BLaER1 treated with 17β-estradiol and CSF1 and Interleukin-3, amounts not matched to agents 10 nM and 100 nM (cell line): ENCODE measurements around the gene CAAP1.

ENCODE experiments used
- H3K27ac ChIP-seq, 11 experiments: shearing (Covaris generic); formaldehyde crosslinking; 2 replicates each; pipeline ENCODE4 v1.8.1; 2022
- H3K27me3 ChIP-seq, 11 experiments: shearing (Covaris generic); formaldehyde crosslinking; 2 replicates each; pipeline ENCODE4 v1.8.1; 2022
- H3K36me3 ChIP-seq, 11 experiments: shearing (Covaris generic); formaldehyde crosslinking; 2 replicates each; pipeline ENCODE4 v1.8.1; 2022
- H3K4me1 ChIP-seq, 10 experiments: shearing (Covaris generic); formaldehyde crosslinking; 2 replicates each; pipeline ENCODE4 v1.8.1; 2022
- H3K4me2 ChIP-seq, 11 experiments: shearing (Covaris generic); formaldehyde crosslinking; 2 replicates each; pipeline ENCODE4 v1.8.1; 2022
- H3K4me3 ChIP-seq, 10 experiments: shearing (Covaris generic); formaldehyde crosslinking; 2 replicates each; pipeline ENCODE4 v1.8.1; 2022
- H3K9ac ChIP-seq, 11 experiments: shearing (Covaris generic); formaldehyde crosslinking; 2 replicates each; pipeline ENCODE4 v1.8.1; 2022
- H3K9me3 ChIP-seq, 11 experiments: shearing (Covaris generic); formaldehyde crosslinking; replicated peaks in 1 of 11; 2 replicates each; pipeline ENCODE4 v1.8.1; 2022
- H4K20me1 ChIP-seq, 11 experiments: shearing (Covaris generic); formaldehyde crosslinking; 2 replicates each; pipeline ENCODE4 v1.8.1; 2022
- Cebpa-rat ChIP-seq, 11 experiments: shearing (Covaris generic); IDR thresholded peaks; 2 replicates each; pipeline ENCODE4 v1.8.1; 2022

CAAP1 gene, protein sequence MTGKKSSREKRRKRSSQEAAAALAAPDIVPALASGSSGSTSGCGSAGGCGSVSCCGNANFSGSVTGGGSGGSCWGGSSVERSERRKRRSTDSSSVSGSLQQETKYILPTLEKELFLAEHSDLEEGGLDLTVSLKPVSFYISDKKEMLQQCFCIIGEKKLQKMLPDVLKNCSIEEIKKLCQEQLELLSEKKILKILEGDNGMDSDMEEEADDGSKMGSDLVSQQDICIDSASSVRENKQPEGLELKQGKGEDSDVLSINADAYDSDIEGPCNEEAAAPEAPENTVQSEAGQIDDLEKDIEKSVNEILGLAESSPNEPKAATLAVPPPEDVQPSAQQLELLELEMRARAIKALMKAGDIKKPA

DNA sequence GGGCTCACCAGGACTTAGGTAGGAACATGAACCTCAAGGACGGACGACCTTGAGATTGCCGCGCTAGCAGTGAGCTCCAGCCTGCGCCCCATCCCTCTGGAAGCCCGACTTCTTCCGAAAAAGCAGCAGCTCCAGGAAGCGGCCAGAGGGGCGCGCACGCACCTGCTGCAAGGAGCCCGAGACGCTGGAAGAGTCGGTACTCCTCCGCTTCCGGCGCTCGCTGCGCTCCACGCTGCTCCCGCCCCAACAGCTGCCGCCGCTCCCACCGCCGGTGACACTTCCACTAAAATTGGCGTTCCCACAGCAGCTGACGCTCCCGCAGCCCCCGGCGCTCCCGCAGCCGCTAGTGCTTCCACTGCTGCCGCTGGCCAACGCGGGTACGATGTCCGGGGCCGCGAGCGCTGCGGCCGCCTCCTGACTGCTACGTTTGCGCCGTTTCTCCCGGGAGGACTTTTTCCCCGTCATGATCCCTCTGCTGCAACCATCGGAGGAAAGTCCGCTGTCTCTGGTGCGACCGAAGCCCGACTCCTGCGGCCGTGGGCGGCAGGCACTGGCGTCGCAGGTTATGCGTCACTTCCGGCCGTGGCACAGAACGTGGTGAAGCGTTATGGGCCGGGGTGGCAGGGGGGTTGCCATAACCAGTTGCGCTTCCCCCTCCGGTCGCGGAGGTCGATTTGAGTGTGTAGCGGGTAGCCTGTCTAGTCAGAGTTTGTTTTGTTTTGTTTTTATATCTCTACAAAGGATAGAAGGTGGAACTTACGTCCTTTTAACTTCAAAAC lies at the start of gene CAAP1:
Gene CAAP1 (minus strand): TSS at position 552 of the 779 bp plus-strand sequence. CDS start 87 bp downstream, at position 465.
- Histone ChIP-seq H3K9me3 (peaks cover 0 to 9% (median 0%) of the 10 kb centered on the region in 11 experiments; a peak in 6 of 22 replicates), H3K4me3 (peak within 1 kb of the TSS; percentile 81 to 98 (median 92)), H3K4me1 (peaks cover 20 to 43% (median 34%) of the 10 kb centered on the region in 10 experiments), H4K20me1 (peaks cover 0 to 17% (median 0%) of the 10 kb centered on the region in 11 experiments; a peak in 8 of 22 replicates), H3K4me2 (peak within 1 kb of the TSS; percentile 67 to 88 (median 83)), H3K36me3 (0 out of 22 replicates have a peak, but pooled peaks cover 0 to 5% (median 0%) of the 10 kb centered on the region in 11 experiments), H3K9ac (peak within 1 kb of the TSS; percentile 85 to 95 (median 88)), H3K27me3 (no peaks in the 10 kb centered on the region), H3K27ac (peak within 1 kb of the TSS; percentile 81 to 97 (median 91))
- TF ChIP-seq Cebpa-rat (IDR thresholded peaks at IDR 0.05): no peak

DNA sequence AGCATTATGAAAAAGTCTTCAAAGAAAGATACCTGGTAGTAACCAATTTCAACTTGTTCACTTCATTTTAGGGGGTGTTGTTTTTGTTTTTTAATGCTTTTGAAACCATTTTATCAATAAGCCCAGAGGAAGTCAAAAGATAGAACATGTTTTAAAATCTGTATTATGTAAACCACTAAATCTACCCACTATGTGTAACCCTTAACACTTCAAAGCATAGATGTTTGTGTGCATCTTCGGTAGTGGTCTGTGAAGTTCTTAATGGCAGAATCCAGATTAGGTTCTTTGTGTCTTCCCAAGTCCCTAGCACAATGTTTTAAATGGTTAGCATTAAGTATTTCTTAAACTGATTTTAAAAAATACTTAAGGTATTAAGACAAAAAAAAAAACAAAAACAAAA lies 48.2 kb upstream of the CAAP1 start:
- Histone ChIP-seq H3K9me3 (peaks cover 7 to 48% (median 26%) of the 10 kb centered on the region in 11 experiments; a peak in 21 of 22 replicates), H3K9ac (no peak overlapping the region), H3K4me1 (peaks cover 5 to 45% (median 14%) of the 10 kb centered on the region in 10 experiments; a peak in 19 of 20 replicates), H3K27ac (no peak overlapping the region), H3K27me3 (no peaks in the 10 kb centered on the region), H3K4me2 (no peak overlapping the region), H4K20me1 (peaks cover 22 to 99% (median 81%) of the 10 kb centered on the region in 11 experiments; a peak in 21 of 22 replicates), H3K36me3 (peaks cover 10 to 90% (median 61%) of the 10 kb centered on the region in 11 experiments; a peak in 21 of 22 replicates), H3K4me3 (no peak overlapping the region)
- no peak for TF ChIP-seq Cebpa-rat (IDR thresholded peaks at IDR 0.05)

GRCh38 chr9:26939955-26940711 lies 47.5 kb upstream of the CAAP1 start:
- H3K4me2 ChIP-seq: no peak overlapping the region
- no peak for TF ChIP-seq Cebpa-rat (IDR thresholded peaks at IDR 0.05)
- no peak overlapping the region for H3K9ac ChIP-seq
- H3K9me3 ChIP-seq: peaks cover 7 to 48% (median 26%) of the 10 kb centered on the region in 11 experiments; a peak in 21 of 22 replicates
- peaks cover 28 to 100% (median 81%) of the 10 kb centered on the region in 11 experiments; a peak in 21 of 22 replicates for H4K20me1 ChIP-seq
- H3K27ac ChIP-seq: no peak overlapping the region
- H3K27me3 ChIP-seq: no peaks in the 10 kb centered on the region
- peaks cover 0 to 39% (median 7%) of the 10 kb centered on the region in 10 experiments; a peak in 15 of 20 replicates for H3K4me1 ChIP-seq
- H3K4me3 ChIP-seq: no peak overlapping the region
- peaks cover 10 to 93% (median 61%) of the 10 kb centered on the region in 11 experiments; a peak in 21 of 22 replicates for H3K36me3 ChIP-seq

DNA sequence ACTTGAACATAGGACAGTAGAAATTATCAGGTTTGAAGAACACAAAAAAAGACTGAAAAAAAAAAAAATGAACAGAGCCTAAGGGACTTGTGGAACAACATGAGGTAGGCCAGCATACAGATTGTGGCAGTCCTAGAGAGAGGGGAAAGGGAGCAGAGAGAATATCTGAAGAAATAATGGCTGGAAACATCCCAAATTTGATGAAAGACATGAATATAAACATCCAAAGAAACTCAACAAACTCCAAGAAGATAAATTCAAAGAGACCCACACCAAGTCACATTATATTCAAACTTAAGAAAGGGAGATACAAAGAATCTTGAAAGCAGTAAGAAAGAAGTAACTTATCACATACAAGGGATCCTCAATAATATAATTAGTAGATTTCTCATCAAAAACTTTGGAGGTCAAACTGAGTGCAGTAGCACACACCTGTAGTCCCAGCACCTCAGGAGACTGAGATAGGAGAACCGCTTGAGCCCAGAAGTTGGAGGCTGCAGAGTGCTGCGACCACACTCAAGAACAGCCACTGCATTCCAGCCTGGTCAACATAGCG lies 45.3 kb upstream of the CAAP1 start:
- Histone ChIP-seq H3K9me3 (peaks cover 7 to 40% (median 24%) of the 10 kb centered on the region in 11 experiments; a peak in 21 of 22 replicates), H3K4me2 (0 out of 22 replicates have a peak overlapping the region, but pooled peaks of 1 of the 11 experiments have one; percentile 18), H3K4me3 (no peak overlapping the region), H3K27ac (no peak overlapping the region), H3K36me3 (peaks cover 17 to 93% (median 67%) of the 10 kb centered on the region in 11 experiments), H3K4me1 (peaks cover 0 to 21% (median 0%) of the 10 kb centered on the region in 10 experiments; a peak in 6 of 20 replicates), H3K9ac (no peak overlapping the region), H4K20me1 (peaks cover 35 to 100% (median 78%) of the 10 kb centered on the region in 11 experiments; a peak in 21 of 22 replicates), H3K27me3 (no peaks in the 10 kb centered on the region)
- no peak for TF ChIP-seq Cebpa-rat (IDR thresholded peaks at IDR 0.05)

DNA sequence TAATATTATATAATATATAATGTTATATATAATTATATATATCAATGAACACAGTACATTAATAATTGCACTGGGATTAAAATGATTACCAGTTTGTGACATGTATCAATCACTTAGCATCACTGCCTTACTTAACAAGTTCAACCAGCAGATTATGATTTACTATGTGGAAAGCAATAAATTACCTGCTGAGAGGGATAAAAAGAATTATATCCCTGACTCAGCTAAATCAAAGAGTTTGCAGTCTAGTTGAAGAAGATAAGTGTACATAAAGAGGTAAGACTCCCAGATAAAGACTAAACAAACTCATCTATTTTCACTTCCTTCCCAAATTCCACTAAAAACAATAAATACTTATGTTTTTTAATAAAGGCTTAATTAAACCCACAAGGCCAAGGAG lies 43.2 kb upstream of the CAAP1 start:
- peaks cover 7 to 28% (median 17%) of the 10 kb centered on the region in 11 experiments; a peak in 21 of 22 replicates for H3K9me3 ChIP-seq
- no peak overlapping the region for H3K4me2 ChIP-seq
- no peak overlapping the region for H3K4me3 ChIP-seq
- H3K4me1 ChIP-seq: peaks cover 0 to 21% (median 0%) of the 10 kb centered on the region in 10 experiments; a peak in 6 of 20 replicates
- H4K20me1 ChIP-seq: peaks cover 32 to 100% (median 68%) of the 10 kb centered on the region in 11 experiments; a peak in 21 of 22 replicates
- H3K9ac ChIP-seq: no peak overlapping the region
- H3K27me3 ChIP-seq: no peaks in the 10 kb centered on the region
- TF ChIP-seq Cebpa-rat (IDR thresholded peaks at IDR 0.05): no peak
- no peak overlapping the region for H3K27ac ChIP-seq
- H3K36me3 ChIP-seq: peaks cover 32 to 93% (median 72%) of the 10 kb centered on the region in 11 experiments

DNA sequence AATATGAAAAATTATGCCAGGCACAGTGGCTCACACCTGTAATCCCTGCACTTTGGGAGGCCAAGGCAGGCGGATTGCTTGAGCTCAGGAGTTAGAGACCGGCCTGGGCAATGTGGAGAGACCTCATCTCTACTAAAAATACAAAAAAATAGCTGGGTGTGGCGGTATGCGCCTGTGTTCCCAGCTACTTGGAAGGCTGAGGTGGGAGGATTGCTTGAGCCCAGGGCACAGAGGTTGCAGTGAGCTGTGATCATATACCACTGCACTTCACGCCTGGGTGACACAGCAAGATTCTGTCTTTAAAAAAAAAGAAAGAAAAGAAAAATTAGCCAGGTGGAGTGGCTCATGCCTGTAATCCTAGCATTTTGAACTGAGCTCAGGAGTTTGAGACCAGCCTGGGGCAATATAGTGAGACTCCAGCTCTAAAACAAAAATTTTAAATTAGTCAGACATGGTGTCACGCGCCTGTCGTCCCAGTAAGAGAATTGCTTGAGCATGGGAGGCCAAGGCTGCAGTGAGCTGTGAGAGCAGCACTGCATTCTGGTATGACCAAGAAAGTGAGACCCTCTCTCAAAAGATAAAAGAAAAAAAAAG lies 36.4 kb upstream of the CAAP1 start:
- H3K4me2 ChIP-seq: no peak overlapping the region
- no peaks in the 10 kb centered on the region for H3K4me1 ChIP-seq
- peaks cover 88 to 100% (median 95%) of the 10 kb centered on the region in 11 experiments for H3K36me3 ChIP-seq
- H3K27me3 ChIP-seq: no peaks in the 10 kb centered on the region
- H3K27ac ChIP-seq: no peak overlapping the region
- no peak overlapping the region; a peak in 1 of 22 replicates for H3K9ac ChIP-seq
- no peak for TF ChIP-seq Cebpa-rat (IDR thresholded peaks at IDR 0.05)
- H3K9me3 ChIP-seq: no peaks in the 10 kb centered on the region
- no peak overlapping the region for H3K4me3 ChIP-seq
- peaks cover 0 to 70% (median 29%) of the 10 kb centered on the region in 11 experiments; a peak in 18 of 22 replicates for H4K20me1 ChIP-seq

DNA sequence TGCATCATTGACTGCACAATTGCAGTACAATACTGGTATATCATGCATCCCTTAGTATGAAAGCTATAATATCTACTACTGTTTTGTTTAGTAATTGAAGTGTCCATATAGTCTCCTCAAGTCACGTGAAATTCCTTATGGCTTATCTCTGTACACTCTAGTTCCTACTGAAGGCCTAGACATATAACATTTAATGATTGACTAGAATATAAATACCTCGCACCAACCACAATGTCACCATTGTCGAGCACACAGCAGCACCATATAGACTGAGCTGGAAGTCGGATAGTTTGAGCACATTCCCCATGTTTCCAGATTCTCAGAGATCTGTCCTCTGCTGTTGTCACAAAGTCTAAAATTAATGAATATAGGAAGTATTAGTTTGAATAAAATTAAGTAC lies 33.0 kb upstream of the CAAP1 start:
- no peak for TF ChIP-seq Cebpa-rat (IDR thresholded peaks at IDR 0.05)
- Histone ChIP-seq H3K4me1 (no peaks in the 10 kb centered on the region), H3K9me3 (no peaks in the 10 kb centered on the region), H3K27me3 (no peaks in the 10 kb centered on the region), H3K4me2 (no peak overlapping the region), H4K20me1 (peaks cover 0 to 40% (median 15%) of the 10 kb centered on the region in 11 experiments; a peak in 18 of 22 replicates), H3K36me3 (peaks cover 94 to 100% (median 97%) of the 10 kb centered on the region in 11 experiments), H3K9ac (no peak overlapping the region), H3K4me3 (no peak overlapping the region), H3K27ac (no peak overlapping the region)
